ENCODE data around the gene ADAMTS4.

The ADAMTS4 gene

DNA sequence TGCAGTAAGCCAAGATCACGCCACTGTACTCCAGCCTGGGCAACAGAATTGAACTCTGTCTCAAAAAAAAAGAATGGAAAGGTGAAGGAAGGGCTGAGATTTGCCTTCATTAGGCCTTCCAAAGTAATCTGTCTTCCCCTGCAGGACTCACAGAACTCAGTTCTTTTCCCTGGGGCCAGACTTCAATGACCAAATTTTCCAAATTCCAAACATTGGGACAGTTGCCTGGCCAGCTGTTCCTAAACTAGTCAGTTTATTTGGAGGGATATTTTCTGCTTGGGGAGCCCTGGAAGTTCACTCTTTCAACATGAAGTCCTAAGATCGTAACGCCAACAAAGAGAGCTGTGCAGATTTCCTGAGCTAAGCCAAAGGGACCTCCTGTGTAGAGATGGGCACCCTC is 61.0 kb downstream of the ADAMTS4 start:
- no peak for DNase-seq
